Fibroblast of lung (primary cell): Measurements from ENCODE around the gene ASCC3. TPM values are rescaled to one million over a fixed set of nuclear protein-coding genes. Genes with fewer than 3 reads are reported as not detected.

Source experiments
- DNase-seq, 2 donors: peaks; one replicate each; pipeline versions ENCODE4 v3.0.0 to v3.0.0-alpha.2; 2010; ENCODE audit warnings: low read depth in 2 of 2
- H2AFZ ChIP-seq: 2 replicates; pipeline ENCODE4 v1.5.1; 2012; ENCODE audit warnings: low read length, control low read depth, inconsistent platforms
- H3K27ac ChIP-seq: 2 replicates; pipeline ENCODE4 v1.5.1; 2011; ENCODE audit warnings: low read length, control low read depth; ENCODE audit not compliant: insufficient read depth
- H3K27me3 ChIP-seq: 2 replicates; pipeline ENCODE4 v1.5.1; 2011; ENCODE audit warnings: mild to moderate bottlenecking, low read length; ENCODE audit not compliant: control insufficient read depth, insufficient read depth
- H3K36me3 ChIP-seq: 2 replicates; pipeline ENCODE4 v1.5.1; 2011; ENCODE audit warnings: low read length; ENCODE audit not compliant: control insufficient read depth, insufficient read depth
- H3K4me1 ChIP-seq: 2 replicates; pipeline ENCODE4 v1.5.1; 2011; ENCODE audit warnings: low read length; ENCODE audit not compliant: control insufficient read depth, insufficient read depth; ENCODE audit errors: extremely low read depth
- H3K4me2 ChIP-seq: 2 replicates; pipeline ENCODE4 v1.5.1; 2011; ENCODE audit warnings: low read length, control low read depth; ENCODE audit not compliant: insufficient read depth; ENCODE audit errors: extremely low read depth
- H3K4me3 ChIP-seq, 4 experiments: fragments of 200-600 bp in 1 of 4; sonication (generic) in 1 of 4; replicated peaks in 1 of 4; 2 replicates each; pipeline ENCODE4 v1.5.1; 2011 to 2016; ENCODE audit warnings: low read length in 4 of 4, low read depth in 3 of 4, mild to moderate bottlenecking in 3 of 4, control low read depth in 2 of 4, inconsistent platforms in 1 of 4, mixed read lengths in 1 of 4; ENCODE audit not compliant: insufficient read depth in 1 of 4; ENCODE audit errors: control extremely low read depth in 1 of 4
- H3K79me2 ChIP-seq: 2 replicates; pipeline ENCODE4 v1.5.1; 2012; ENCODE audit warnings: mild to moderate bottlenecking, low read length, inconsistent platforms; ENCODE audit not compliant: control insufficient read depth, insufficient read depth
- H3K9ac ChIP-seq: 2 replicates; pipeline ENCODE4 v1.5.1; 2011; ENCODE audit warnings: mild to moderate bottlenecking, low read length, control low read depth; ENCODE audit not compliant: insufficient read depth
- H3K9me3 ChIP-seq: 2 replicates; pipeline ENCODE4 v1.5.1; 2012; ENCODE audit warnings: low read depth, low read length; ENCODE audit not compliant: control insufficient read depth, insufficient read depth
- H4K20me1 ChIP-seq: 2 replicates; pipeline ENCODE4 v1.5.1; 2011; ENCODE audit warnings: low read length; ENCODE audit not compliant: control insufficient read depth, insufficient read depth; ENCODE audit errors: extremely low read depth
- CTCF ChIP-seq, 2 donors: IDR thresholded peaks in 1 of 2; conservative IDR thresholded peaks in 1 of 2; 1 replicate in 1 of 2; 2 replicates in 1 of 2; pipeline ENCODE4 v1.5.1; 2011 to 2012; ENCODE audit warnings: low read length in 2 of 2, control low read depth in 1 of 2, inconsistent platforms in 1 of 2, low read depth in 1 of 2, mild to moderate bottlenecking in 1 of 2
- EZH2 ChIP-seq: IDR thresholded peaks from 2 replicates; pipeline ENCODE4 v1.5.1; 2012; ENCODE audit warnings: low read length, control low read depth, mild to moderate bottlenecking; ENCODE audit errors: missing control alignments
- polyA plus RNA-seq, 2 donors: library from polyadenylated mRNA; depleted of rRNA in 1 of 2; stranded (reverse) in 1 of 2; unstranded in 1 of 2; fragments of >200 nt; gene quantifications; 2 replicates each; pipeline ENCODE4 v1.2.1, GENCODE V29; 2011 to 2012; ENCODE audit warnings: missing spikeins in 1 of 2
- total RNA-seq: library from RNA; depleted of rRNA; stranded (reverse); fragments of >200 nt; gene quantifications from 2 replicates; pipeline ENCODE4 v1.2.1, GENCODE V29; 2014

ASCC3 gene
- total and polyA plus RNA-seq, 2 donors (not counting 1 experiment from before 2014, with no cell fraction given): 36.2 to 75.3 TPM

DNA sequence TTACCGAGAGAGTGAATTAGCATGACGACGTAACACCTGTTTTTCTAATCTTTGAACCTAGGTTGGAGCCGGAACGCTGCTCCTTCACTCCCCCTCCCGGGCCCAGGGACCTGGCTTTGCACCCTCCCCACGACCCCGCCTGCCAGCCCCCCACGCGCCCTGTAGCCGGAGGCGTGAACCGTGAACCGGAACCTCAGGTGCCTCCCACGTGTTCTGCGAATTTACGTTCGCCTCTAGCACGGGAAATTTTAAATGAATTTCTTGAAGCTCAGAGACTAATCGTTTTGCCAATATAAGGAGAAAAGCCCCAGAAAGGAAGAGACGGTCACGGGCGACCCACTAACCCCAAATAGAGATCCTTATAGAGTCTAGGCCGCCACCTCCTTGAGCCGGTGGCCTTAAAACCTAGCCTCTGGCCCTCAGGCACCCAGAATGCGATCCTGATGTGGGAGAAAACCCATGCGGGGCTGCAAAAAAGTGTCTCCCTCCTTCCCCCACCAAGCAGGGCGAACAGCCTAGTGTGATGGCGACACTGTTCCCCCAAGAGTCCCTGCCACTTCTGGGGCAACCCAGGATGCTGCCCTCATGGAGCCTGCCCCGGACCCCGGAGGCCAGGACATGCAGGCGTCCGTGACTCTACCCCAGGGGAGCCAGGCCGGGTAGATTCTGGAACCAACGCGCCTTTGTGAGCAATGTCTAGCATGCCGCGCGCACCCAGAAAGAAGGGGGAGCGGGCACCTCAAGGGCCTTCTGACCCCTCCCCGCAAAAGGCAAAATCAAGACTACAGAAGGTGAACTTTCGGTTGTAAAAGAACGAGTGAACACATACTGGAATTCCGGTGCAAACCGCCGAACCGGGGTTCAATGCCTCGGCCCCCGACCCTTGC, 413.8 kb downstream of the ASCC3 start:
- no peak for DNase-seq
- no peak overlapping the region for H2AFZ ChIP-seq
- no peaks in the 10 kb centered on the region for H3K9me3 ChIP-seq
- no peak overlapping the region for H3K27ac ChIP-seq
- no peaks in the 10 kb centered on the region for H4K20me1 ChIP-seq
- H3K36me3 ChIP-seq: no peaks in the 10 kb centered on the region
- TF ChIP-seq EZH2 (peak; percentile 75), CTCF (conservative IDR thresholded peaks at IDR 0.05 in 1 of 2, IDR thresholded peaks at IDR 0.05 in 1 of 2; ENCODE audit: low read depth in 1 of 2, low read length in 2 of 2) (no peak)
- H3K4me2 ChIP-seq: no peak overlapping the region
- H3K27me3 ChIP-seq: peaks cover 95% of the 10 kb centered on the region
- no peak overlapping the region for H3K9ac ChIP-seq
- no peaks in the 10 kb centered on the region for H3K4me1 ChIP-seq
- H3K4me3 ChIP-seq: no peak overlapping the region
- no peaks in the 10 kb centered on the region for H3K79me2 ChIP-seq

DNA sequence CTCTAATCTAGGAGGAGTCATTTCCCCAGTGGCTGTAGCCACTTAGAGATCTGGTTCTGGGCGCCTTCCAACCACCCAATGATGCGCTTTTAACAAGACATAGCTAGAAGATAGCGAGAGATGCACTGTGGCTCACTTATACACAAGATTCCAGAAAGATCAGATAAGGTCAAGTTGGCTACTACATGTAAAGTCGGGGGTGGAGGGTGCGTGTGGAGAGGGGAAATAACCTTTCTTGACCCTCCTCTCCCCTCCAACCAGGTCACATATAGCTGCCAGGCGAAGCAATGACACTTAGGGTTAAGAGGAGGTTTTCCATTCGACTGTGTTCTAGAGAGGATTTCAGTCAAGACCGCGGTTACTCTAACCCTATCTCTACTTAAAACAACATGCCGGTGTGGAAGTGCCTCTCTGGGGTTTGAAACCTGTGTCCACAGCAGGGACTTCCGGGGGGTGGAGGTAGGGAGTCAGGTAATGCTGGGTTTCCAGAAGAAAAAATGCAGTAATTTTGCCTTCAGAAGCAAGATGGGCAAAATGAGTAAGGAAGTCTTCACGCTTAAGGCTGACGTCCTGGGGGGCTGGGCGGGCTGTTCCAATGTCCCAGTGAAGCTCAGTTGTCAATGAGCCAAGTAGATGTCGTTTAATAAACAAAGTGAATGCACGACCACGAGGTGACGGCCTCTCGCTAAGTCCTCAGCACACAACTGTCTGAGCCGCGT, 414.6 kb downstream of the ASCC3 start:
- H3K79me2 ChIP-seq: no peaks in the 10 kb centered on the region
- no peaks in the 10 kb centered on the region for H3K9me3 ChIP-seq
- no peaks in the 10 kb centered on the region for H3K36me3 ChIP-seq
- peaks cover 96% of the 10 kb centered on the region for H3K27me3 ChIP-seq
- no peak for DNase-seq
- H4K20me1 ChIP-seq: no peaks in the 10 kb centered on the region
- no peak overlapping the region for H3K4me3 ChIP-seq
- H2AFZ ChIP-seq: no peak overlapping the region
- no peak overlapping the region for H3K27ac ChIP-seq
- TF ChIP-seq EZH2 (no peak), CTCF (conservative IDR thresholded peaks at IDR 0.05 in 1 of 2, IDR thresholded peaks at IDR 0.05 in 1 of 2; ENCODE audit: low read depth in 1 of 2, low read length in 2 of 2) (no peak)
- H3K4me1 ChIP-seq: no peaks in the 10 kb centered on the region
- no peak overlapping the region for H3K4me2 ChIP-seq
- H3K9ac ChIP-seq: no peak overlapping the region

GRCh38 chr6:100465701-100466409, 415.3 kb downstream of the ASCC3 start:
- H3K27me3 ChIP-seq: peaks cover 94% of the 10 kb centered on the region
- no peak overlapping the region for H2AFZ ChIP-seq
- no peak for DNase-seq
- H3K36me3 ChIP-seq: no peaks in the 10 kb centered on the region
- no peaks in the 10 kb centered on the region for H3K9me3 ChIP-seq
- TF ChIP-seq EZH2 (peak; percentile 15), CTCF (conservative IDR thresholded peaks at IDR 0.05 in 1 of 2, IDR thresholded peaks at IDR 0.05 in 1 of 2; ENCODE audit: low read depth in 1 of 2, low read length in 2 of 2) (no peak)
- H3K79me2 ChIP-seq: no peaks in the 10 kb centered on the region
- H3K4me2 ChIP-seq: no peak overlapping the region
- H4K20me1 ChIP-seq: no peaks in the 10 kb centered on the region
- H3K9ac ChIP-seq: no peak overlapping the region
- no peak overlapping the region for H3K27ac ChIP-seq
- H3K4me1 ChIP-seq: no peaks in the 10 kb centered on the region
- no peak overlapping the region for H3K4me3 ChIP-seq
